HCT116 (cell line): Measurements from ENCODE around the gene SUPT16H. TPM values are rescaled to one million over a fixed set of nuclear protein-coding genes. Genes with fewer than 3 reads are reported as not detected.

Experiments used
- ATAC-seq: fragments of 200-7000 bp; cut with Tn5 transposase; 2 replicates; pipeline ENCODE4 v1.9.1; 2020; ENCODE audit warnings: mild to moderate bottlenecking, moderate library complexity
- BruUV-seq: library from RNA; stranded (reverse); fragments of 400-500 nt; replicated peaks from 2 replicates; lab custom pipeline; 2021; lab: Mats Ljungman, UMichigan
- CTCF ChIA-PET: fragments of 300-600 bp; sonication (Branson Sonifier 250); formaldehyde crosslinking; loops from one replicate; lab custom pipeline; 2021; ENCODE audit warnings: antibody characterized with exemption; lab: Charles Lee
- POLR2A ChIA-PET: fragments of 300-600, 350-600 bp; sonication (Branson Sonifier 250); formaldehyde crosslinking; loops from one replicate; lab custom pipeline; 2021; ENCODE audit warnings: antibody characterized with exemption; lab: Charles Lee
- RAD21 ChIA-PET, 2 experiments: fragments of 300-600 bp; sonication (Branson Sonifier 250); formaldehyde crosslinking; loops; one replicate each; lab custom pipeline; 2023; ENCODE audit warnings: low total read pairs in 2 of 2; ENCODE audit not compliant: uncharacterized antibody in 2 of 2, unreplicated experiment in 2 of 2, low non-redundant PET in 1 of 2; lab: Charles Lee
- DNase-seq: peaks from one replicate; pipeline ENCODE4 v3.0.0-alpha.2; 2010; ENCODE audit warnings: low read depth, low spot score
- H2AFZ ChIP-seq: fragments of 200-600 bp; shearing (Covaris generic), sonication (generic); 2 replicates; pipeline ENCODE4 v1.6.1; 2017; ENCODE audit warnings: low read depth, mixed run types, mixed read lengths, antibody characterized with exemption, low read length; ENCODE audit not compliant: poor library complexity, severe bottlenecking
- H3K27ac ChIP-seq: 2 replicates; pipeline ENCODE4 v1.5.1; 2012; ENCODE audit warnings: low read depth, low read length
- H3K27me3 ChIP-seq: fragments of 200-600 bp; sonication (generic); 2 replicates; pipeline ENCODE4 v1.6.1; 2016; ENCODE audit warnings: mixed run types, low read length, mixed read lengths; ENCODE audit not compliant: insufficient read depth
- H3K36me3 ChIP-seq, 2 experiments: fragments of 200-500 bp in 1 of 2; fragments of 200-600 bp in 1 of 2; sonication (Bioruptor generic) in 1 of 2; sonication (generic) in 1 of 2; 2 replicates each; pipeline versions ENCODE4 v1.5.1 to v1.6.1; 2014 to 2016; ENCODE audit warnings: low read length in 2 of 2, inconsistent platforms in 1 of 2, mixed read lengths in 1 of 2, mixed run types in 1 of 2; ENCODE audit not compliant: insufficient read depth in 2 of 2, control insufficient read depth in 1 of 2
- H3K4me1 ChIP-seq, 2 experiments: fragments of 200-600 bp in 1 of 2; sonication (generic) in 1 of 2; 2 replicates each; pipeline versions ENCODE4 v1.5.1 to v1.6.1; 2012 to 2017; ENCODE audit warnings: low read length in 2 of 2, inconsistent platforms in 1 of 2, mild to moderate bottlenecking in 1 of 2, mixed read lengths in 1 of 2, mixed run types in 1 of 2, moderate library complexity in 1 of 2; ENCODE audit not compliant: insufficient read depth in 2 of 2, control insufficient read depth in 1 of 2
- H3K4me2 ChIP-seq: fragments of 200-600 bp; sonication (generic); 2 replicates; pipeline ENCODE4 v1.6.1; 2017; ENCODE audit warnings: mixed run types, low read length, mixed read lengths
- H3K4me3 ChIP-seq, 2 experiments: fragments of 200-600 bp in 1 of 2; sonication (generic) in 1 of 2; replicated peaks in 1 of 2; 2 replicates each; pipeline ENCODE4 v1.5.1; 2011 to 2016; ENCODE audit warnings: low read length in 2 of 2, control low read depth in 1 of 2, low read depth in 1 of 2, mild to moderate bottlenecking in 1 of 2, mixed read lengths in 1 of 2, mixed run types in 1 of 2
- H3K79me2 ChIP-seq: fragments of 200-600 bp; sonication (generic); 2 replicates; pipeline ENCODE4 v1.6.1; 2017; ENCODE audit warnings: mild to moderate bottlenecking, mixed run types, low read length, moderate library complexity, mixed read lengths; ENCODE audit not compliant: insufficient read depth
- H3K9ac ChIP-seq: fragments of 200-600 bp; sonication (generic); 2 replicates; pipeline ENCODE4 v1.6.1; 2016; ENCODE audit warnings: low read length, mixed read lengths
- H3K9me2 ChIP-seq: fragments of 200-600 bp; sonication (generic), shearing (Covaris generic); 2 replicates; pipeline ENCODE4 v1.6.1; 2017; ENCODE audit warnings: mixed run types, mild to moderate bottlenecking, moderate library complexity; ENCODE audit not compliant: insufficient read depth
- H3K9me3 ChIP-seq, 2 experiments: fragments of 200-500 bp in 1 of 2; fragments of 200-600 bp in 1 of 2; sonication (Bioruptor generic) in 1 of 2; sonication (generic) in 1 of 2; 2 replicates each; pipeline ENCODE4 v1.6.1; 2014 to 2017; ENCODE audit warnings: low read length in 2 of 2, mixed read lengths in 2 of 2, inconsistent platforms in 1 of 2, low read depth in 1 of 2, mild to moderate bottlenecking in 1 of 2, mixed run types in 1 of 2, moderate library complexity in 1 of 2; ENCODE audit not compliant: control insufficient read depth in 1 of 2, insufficient read depth in 1 of 2
- H4K20me1 ChIP-seq: fragments of 200-600 bp; sonication (generic), shearing (Covaris generic); 2 replicates; pipeline ENCODE4 v1.6.1; 2017; ENCODE audit warnings: mixed run types, mild to moderate bottlenecking, moderate library complexity; ENCODE audit not compliant: insufficient read depth
- ATF3 ChIP-seq: IDR thresholded peaks from 2 replicates; pipeline ENCODE4 v1.6.1; 2012
- CBX3 ChIP-seq: IDR thresholded peaks from 2 replicates; pipeline ENCODE4 v1.6.1; 2012; ENCODE audit warnings: low read depth
- EGR1 ChIP-seq: IDR thresholded peaks from 2 replicates; pipeline ENCODE4 v1.6.1; 2012; ENCODE audit warnings: low read depth
- EZH2 ChIP-seq: fragments of 200-600 bp; sonication (generic); IDR thresholded peaks from 2 replicates; pipeline ENCODE4 v1.6.1; 2017; ENCODE audit warnings: antibody characterized with exemption, mixed run types
- EZH2phosphoT487 ChIP-seq: fragments of 200-600 bp; IDR thresholded peaks from 2 replicates; pipeline ENCODE4 v1.6.1; 2018; ENCODE audit warnings: antibody characterized with exemption, borderline replicate concordance
- FOSL1 ChIP-seq: IDR thresholded peaks from 2 replicates; pipeline ENCODE4 v1.6.1; 2012; ENCODE audit warnings: low read depth
- JUND ChIP-seq: IDR thresholded peaks from 2 replicates; pipeline ENCODE4 v1.6.1; 2012
- MAX ChIP-seq: IDR thresholded peaks from 2 replicates; pipeline ENCODE4 v1.6.1; 2012
- POLR2AphosphoS5 ChIP-seq: IDR thresholded peaks from 2 replicates; pipeline ENCODE4 v1.6.1; 2011; ENCODE audit warnings: mild to moderate bottlenecking, low read depth, low read length, moderate library complexity
- RAD21 ChIP-seq: IDR thresholded peaks from 2 replicates; pipeline ENCODE4 v1.6.1; 2012; ENCODE audit warnings: low read depth, mild to moderate bottlenecking
- REST ChIP-seq: IDR thresholded peaks from 2 replicates; pipeline ENCODE4 v1.6.1; 2012; ENCODE audit warnings: low read depth
- SIN3A ChIP-seq: IDR thresholded peaks from 2 replicates; pipeline ENCODE4 v1.6.1; 2012; ENCODE audit warnings: low read depth
- SP1 ChIP-seq: IDR thresholded peaks from 2 replicates; pipeline ENCODE4 v1.6.1; 2012; ENCODE audit warnings: low read depth
- SRF ChIP-seq: IDR thresholded peaks from 2 replicates; pipeline ENCODE4 v1.6.1; 2012; ENCODE audit warnings: low read depth
- YY1 ChIP-seq: IDR thresholded peaks from 2 replicates; pipeline ENCODE4 v1.6.1; 2011; ENCODE audit warnings: low read length, low read depth, moderate library complexity, mild to moderate bottlenecking; ENCODE audit not compliant: insufficient replicate concordance; ENCODE audit errors: extremely low read depth
- ZNF274 ChIP-seq: fragments of 200-500 bp; sonication (Bioruptor generic); IDR thresholded peaks from 2 replicates; pipeline ENCODE4 v1.6.1; 2014; ENCODE audit warnings: mild to moderate bottlenecking, low read depth, low read length, inconsistent platforms
- intact Hi-C: fragments of 100-400 bp; cut with micrococcal nuclease; formaldehyde crosslinking; loops from 2 replicates; pipeline ENCODE4 v1.10.0; 2022
- total RNA-seq: library from RNA; stranded (reverse); gene quantifications from one replicate; pipeline ENCODE4 v1.2.1, GENCODE V29; 2021; ENCODE audit not compliant: unreplicated experiment

Gene SUPT16H
- total RNA-seq, 1 experiment from 2014 or later = 154 TPM

- no peak overlapping the region for H2AFZ ChIP-seq
- ATAC-seq (no peak), DNase-seq (no peak)
- no peak overlapping the region for H3K27ac ChIP-seq
- TF ChIP-seq SP1 (no peak), REST (no peak), SRF (no peak), CBX3 (no peak), MAX (no peak), EZH2phosphoT487 (no peak), EGR1 (no peak), YY1 (no peak), POLR2AphosphoS5 (no peak), EZH2 (no peak), ATF3 (no peak), RAD21 (no peak), FOSL1 (no peak), ZNF274 (no peak), SIN3A (no peak), JUND (no peak)
- H3K4me3 ChIP-seq = no peak overlapping the region
- BruUV-seq = no TSS peak
- no peaks in the 10 kb centered on the region for H3K27me3 ChIP-seq
- no peaks in the 10 kb centered on the region for H3K9me2 ChIP-seq
- CTCF ChIA-PET = interaction anchor here (1.0 to 1.5 kb wide), 2 partner anchors 19 to 42 kb away, joined by 3 read pairs; partner anchors contain the start of gene CHD8
- H3K9me3 ChIP-seq = no peaks in the 10 kb centered on the region
- peaks cover 54 to 68% of the 10 kb centered on the region in 2 experiments for H3K36me3 ChIP-seq
- no peaks in the 10 kb centered on the region for H3K4me1 ChIP-seq
- no peak overlapping the region for H3K4me2 ChIP-seq
- RAD21 ChIA-PET = no interaction called here
- H4K20me1 ChIP-seq = no peaks in the 10 kb centered on the region
- intact Hi-C loops = no loop called here
- H3K79me2 ChIP-seq = peaks cover 4% of the 10 kb centered on the region; the same call in 1 of the 2 replicates
- POLR2A ChIA-PET = no interaction called here
- no peak overlapping the region for H3K9ac ChIP-seq
These were observed 30.4 kb upstream of the SUPT16H start for GRCh38 chr14:21414137-21414631.
